ENCODE measurements around the gene HPS6.

The HPS6 gene
- long read RNA-seq, transcript HPS6-201 (1 exons, 2,649 nt) = major isoform, 6 of 6 reads
- long read RNA-seq, partial matches to known transcripts = 0 of 6 reads
- long read RNA-seq, other reads (novel, unspliced or antisense) = 0 of 6 reads

DNA sequence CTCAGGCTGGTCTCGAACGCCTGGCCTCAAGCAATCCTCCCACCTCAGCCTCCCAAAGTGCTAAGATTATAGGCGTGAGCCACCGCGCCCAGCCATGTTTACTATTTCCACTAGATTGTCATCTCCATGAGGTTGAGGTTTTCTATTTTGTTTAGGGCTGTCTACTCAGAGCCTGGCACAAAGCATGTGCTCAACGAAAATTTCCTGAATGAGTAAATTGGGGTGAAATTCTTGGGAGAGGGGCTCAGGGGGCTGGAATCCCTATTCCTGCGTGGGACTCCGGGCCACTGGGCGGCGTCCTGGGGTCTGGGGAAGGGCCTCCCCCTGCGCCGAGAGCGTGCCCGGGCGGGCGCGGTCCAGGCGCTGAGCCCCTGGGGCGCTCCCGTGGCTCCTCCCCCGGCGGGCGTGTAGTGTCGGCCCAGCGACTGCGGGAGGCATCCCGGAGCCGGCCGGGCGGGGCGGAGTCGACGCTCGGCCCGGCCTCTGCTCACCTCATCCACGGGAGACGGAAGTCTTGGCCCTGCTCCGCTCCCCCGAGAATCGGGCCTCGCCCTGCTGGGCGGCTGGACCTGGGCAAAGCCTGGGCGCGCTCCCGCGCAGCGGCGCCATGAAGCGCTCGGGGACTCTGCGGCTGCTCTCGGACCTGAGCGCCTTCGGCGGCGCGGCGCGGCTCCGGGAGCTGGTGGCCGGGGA is at the start of gene HPS6:
Gene HPS6, plus strand, starts transcription at position 482 of the 693 bp plus-strand sequence. Its CDS starts 126 bp downstream, at position 608.
- Histone ChIP-seq H3K27ac (replicated peaks) (peak within 1 kb of the TSS; percentile 72), H3K27me3 (ENCODE audit: insufficient read depth, poor library complexity, severe bottlenecking) (no peaks in the 10 kb centered on the region), H3K4me3 (replicated peaks; ENCODE audit: insufficient read depth, low read length) (peak within 1 kb of the TSS; percentile 75)
- DNase-seq (ENCODE audit: low read depth in 1 of 2, low spot score in 1 of 2) = peak; percentile 88 to 92
- no peak for TF ChIP-seq SPI1 (IDR thresholded peaks at IDR 0.05; ENCODE audit: borderline replicate concordance, low read depth)
- TF ChIP-seq POLR2AphosphoS5 (IDR thresholded peaks at IDR 0.05; ENCODE audit: low read depth) = peak; percentile 72; the same call in 1 of the 2 replicates
- TF ChIP-seq REST (IDR thresholded peaks at IDR 0.05; ENCODE audit: insufficient replicate concordance, low read depth) = peak; percentile 25

GRCh38 chr10:102016416-102016815 is 48.7 kb upstream of the HPS6 start:
- H3K27me3 ChIP-seq (ENCODE audit: insufficient read depth, poor library complexity, severe bottlenecking) = no peaks in the 10 kb centered on the region
- H3K27ac ChIP-seq (replicated peaks) = no peak overlapping the region
- no peak for TF ChIP-seq SPI1 (IDR thresholded peaks at IDR 0.05; ENCODE audit: borderline replicate concordance, low read depth)
- TF ChIP-seq, protein P1, sequence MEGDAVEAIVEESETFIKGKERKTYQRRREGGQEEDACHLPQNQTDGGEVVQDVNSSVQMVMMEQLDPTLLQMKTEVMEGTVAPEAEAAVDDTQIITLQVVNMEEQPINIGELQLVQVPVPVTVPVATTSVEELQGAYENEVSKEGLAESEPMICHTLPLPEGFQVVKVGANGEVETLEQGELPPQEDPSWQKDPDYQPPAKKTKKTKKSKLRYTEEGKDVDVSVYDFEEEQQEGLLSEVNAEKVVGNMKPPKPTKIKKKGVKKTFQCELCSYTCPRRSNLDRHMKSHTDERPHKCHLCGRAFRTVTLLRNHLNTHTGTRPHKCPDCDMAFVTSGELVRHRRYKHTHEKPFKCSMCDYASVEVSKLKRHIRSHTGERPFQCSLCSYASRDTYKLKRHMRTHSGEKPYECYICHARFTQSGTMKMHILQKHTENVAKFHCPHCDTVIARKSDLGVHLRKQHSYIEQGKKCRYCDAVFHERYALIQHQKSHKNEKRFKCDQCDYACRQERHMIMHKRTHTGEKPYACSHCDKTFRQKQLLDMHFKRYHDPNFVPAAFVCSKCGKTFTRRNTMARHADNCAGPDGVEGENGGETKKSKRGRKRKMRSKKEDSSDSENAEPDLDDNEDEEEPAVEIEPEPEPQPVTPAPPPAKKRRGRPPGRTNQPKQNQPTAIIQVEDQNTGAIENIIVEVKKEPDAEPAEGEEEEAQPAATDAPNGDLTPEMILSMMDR (IDR thresholded peaks at IDR 0.05; ENCODE audit: insufficient read depth, low read length) = no peak
- no peak for TF ChIP-seq POLR2AphosphoS5 (IDR thresholded peaks at IDR 0.05; ENCODE audit: low read depth)
- TF ChIP-seq GABPA (IDR thresholded peaks at IDR 0.05; ENCODE audit: low read depth) = no peak
- no peak for DNase-seq (ENCODE audit: low read depth in 1 of 2, low spot score in 1 of 2)
- H3K4me3 ChIP-seq (replicated peaks; ENCODE audit: insufficient read depth, low read length) = no peak overlapping the region

DNA sequence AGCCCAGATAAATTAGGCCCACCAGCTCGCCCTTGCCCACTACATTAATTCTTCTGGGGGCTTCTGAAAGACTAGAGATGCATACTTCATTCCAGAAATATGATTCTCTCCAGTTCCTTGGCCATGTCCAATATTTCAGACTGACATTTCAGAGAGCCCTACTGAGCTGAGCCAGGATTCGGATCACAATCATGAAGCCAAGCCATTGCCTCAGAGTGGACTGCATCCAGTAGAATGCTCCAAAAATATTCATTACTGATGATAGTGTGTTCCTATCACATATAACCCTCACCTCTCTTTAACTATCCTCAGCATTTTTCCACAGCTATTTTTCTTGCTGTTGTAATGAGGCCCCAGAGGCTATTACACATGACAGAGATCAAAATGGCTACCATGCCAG is 47.9 kb upstream of the HPS6 start:
- H3K27me3 ChIP-seq (ENCODE audit: insufficient read depth, poor library complexity, severe bottlenecking) = no peaks in the 10 kb centered on the region
- TF ChIP-seq REST (IDR thresholded peaks at IDR 0.05; ENCODE audit: insufficient replicate concordance, low read depth) (no peak), SPI1 (IDR thresholded peaks at IDR 0.05; ENCODE audit: borderline replicate concordance, low read depth) (no peak), POLR2AphosphoS5 (IDR thresholded peaks at IDR 0.05; ENCODE audit: low read depth) (no peak), GABPA (IDR thresholded peaks at IDR 0.05; ENCODE audit: low read depth) (no peak)
- TF ChIP-seq, protein P1 (IDR thresholded peaks at IDR 0.05; ENCODE audit: insufficient read depth, low read length) = no peak
- H3K27ac ChIP-seq (replicated peaks) = no peak overlapping the region
- DNase-seq (ENCODE audit: low read depth in 1 of 2, low spot score in 1 of 2) = no peak
- no peak overlapping the region for H3K4me3 ChIP-seq (replicated peaks; ENCODE audit: insufficient read depth, low read length)

- Histone ChIP-seq H3K27me3 (ENCODE audit: insufficient read depth, poor library complexity, severe bottlenecking) (no peaks in the 10 kb centered on the region), H3K27ac (replicated peaks) (no peak overlapping the region), H3K4me3 (replicated peaks; ENCODE audit: insufficient read depth, low read length) (no peak overlapping the region)
- TF ChIP-seq, protein P1 (IDR thresholded peaks at IDR 0.05; ENCODE audit: insufficient read depth, low read length) = no peak
- TF ChIP-seq SPI1 (IDR thresholded peaks at IDR 0.05; ENCODE audit: borderline replicate concordance, low read depth) (no peak), GABPA (IDR thresholded peaks at IDR 0.05; ENCODE audit: low read depth) (no peak), REST (IDR thresholded peaks at IDR 0.05; ENCODE audit: insufficient replicate concordance, low read depth) (no peak), POLR2AphosphoS5 (IDR thresholded peaks at IDR 0.05; ENCODE audit: low read depth) (no peak)
- no peak for DNase-seq (ENCODE audit: low read depth in 1 of 2, low spot score in 1 of 2)
Observed at GRCh38 chr10:102020938-102021337, 44.2 kb upstream of the HPS6 start.
